Measurements from ENCODE around the gene PGAM4.

DNA sequence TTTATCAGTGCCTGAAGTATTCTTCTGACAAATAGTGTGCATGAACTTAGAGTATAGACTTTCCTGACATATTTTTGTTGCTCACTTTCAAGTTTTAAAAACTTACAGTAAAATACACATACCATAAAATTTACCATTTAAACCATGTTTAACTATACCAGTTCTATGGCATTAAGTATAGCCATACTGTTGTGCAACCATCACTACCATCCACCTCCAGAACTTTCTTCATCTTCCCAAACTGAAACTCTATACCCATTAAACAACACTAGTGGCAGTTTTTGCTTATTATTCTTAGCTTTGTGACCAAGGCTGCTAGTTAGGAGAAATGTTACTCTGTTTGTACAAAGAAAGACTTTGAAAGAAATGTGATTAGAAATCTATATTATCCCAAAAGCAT lies 33.1 kb downstream of the PGAM4 start:
- TF ChIP-seq, protein P1, sequence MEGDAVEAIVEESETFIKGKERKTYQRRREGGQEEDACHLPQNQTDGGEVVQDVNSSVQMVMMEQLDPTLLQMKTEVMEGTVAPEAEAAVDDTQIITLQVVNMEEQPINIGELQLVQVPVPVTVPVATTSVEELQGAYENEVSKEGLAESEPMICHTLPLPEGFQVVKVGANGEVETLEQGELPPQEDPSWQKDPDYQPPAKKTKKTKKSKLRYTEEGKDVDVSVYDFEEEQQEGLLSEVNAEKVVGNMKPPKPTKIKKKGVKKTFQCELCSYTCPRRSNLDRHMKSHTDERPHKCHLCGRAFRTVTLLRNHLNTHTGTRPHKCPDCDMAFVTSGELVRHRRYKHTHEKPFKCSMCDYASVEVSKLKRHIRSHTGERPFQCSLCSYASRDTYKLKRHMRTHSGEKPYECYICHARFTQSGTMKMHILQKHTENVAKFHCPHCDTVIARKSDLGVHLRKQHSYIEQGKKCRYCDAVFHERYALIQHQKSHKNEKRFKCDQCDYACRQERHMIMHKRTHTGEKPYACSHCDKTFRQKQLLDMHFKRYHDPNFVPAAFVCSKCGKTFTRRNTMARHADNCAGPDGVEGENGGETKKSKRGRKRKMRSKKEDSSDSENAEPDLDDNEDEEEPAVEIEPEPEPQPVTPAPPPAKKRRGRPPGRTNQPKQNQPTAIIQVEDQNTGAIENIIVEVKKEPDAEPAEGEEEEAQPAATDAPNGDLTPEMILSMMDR (IDR thresholded peaks at IDR 0.05), result no peak
- no peak for TF ChIP-seq POLR2A (IDR thresholded peaks at IDR 0.05)
- no peak for TF ChIP-seq EP300 (IDR thresholded peaks at IDR 0.05)

Measured in upper lobe of left lung (tissue), 4 donors.